K562 (cell line): Measurements from ENCODE around the gene TRERF1. TPM values are rescaled to one million over a fixed set of nuclear protein-coding genes. Genes with fewer than 3 reads are reported as not detected.

ENCODE experiments used
- ATAC-seq: fragments of 200-7000 bp; cut with Tn5 transposase; 3 replicates; pipeline ENCODE4 v1.9.1; 2020; ENCODE audit warnings: moderate library complexity
- BruUV-seq: library from RNA; stranded (reverse); fragments of 400-500 nt; replicated peaks from 2 replicates; lab custom pipeline; 2021; lab: Mats Ljungman, UMichigan
- CTCF ChIA-PET: fragments of 300-600 bp; formaldehyde crosslinking; extraction: SDS; loops from one replicate; lab custom pipeline; 2021; ENCODE audit warnings: low intra/inter-chr PET ratio; lab: Yijun Ruan, JAX
- POLR2A ChIA-PET: fragments of 300-600, 350-650 bp; sonication (Branson Sonifier 250); formaldehyde crosslinking; extraction: SDS; loops from one replicate; lab custom pipeline; 2021; ENCODE audit warnings: antibody characterized with exemption, inconsistent platforms; lab: Yijun Ruan, JAX
- DNase-seq, 4 experiments: peaks; one replicate each; pipeline versions ENCODE4 v3.0.0 to v3.0.0-alpha.2; 2011 to 2018; ENCODE audit warnings: low spot score in 3 of 4, mixed read lengths in 3 of 4; ENCODE audit errors: extremely low read depth in 1 of 4
- FAIRE-seq: peaks from 2 replicates; lab custom pipeline; 2011; peaks lifted over from hg19 to GRCh38; lab: Jason Lieb, UNC
- H2AFZ ChIP-seq: 2 replicates; pipeline ENCODE4 v1.6.0; 2011; ENCODE audit warnings: low read depth, low read length, control low read depth, inconsistent platforms
- H3K27ac ChIP-seq: fragments of 200-600 bp; 3 replicates; pipeline ENCODE4 v1.8.0; 2011; ENCODE audit warnings: low read depth, mild to moderate bottlenecking, control low read depth, inconsistent platforms, low read length, moderate library complexity, mixed read lengths; ENCODE audit errors: extremely low read depth
- H3K27me3 ChIP-seq, 2 experiments: fragments of 300-600 bp in 1 of 2; 2 replicates in 1 of 2; 3 replicates in 1 of 2; pipeline versions ENCODE4 v1.6.0 to v1.8.0; 2011; ENCODE audit warnings: inconsistent platforms in 2 of 2, low read length in 2 of 2, mild to moderate bottlenecking in 1 of 2, mixed read lengths in 1 of 2, moderate library complexity in 1 of 2; ENCODE audit not compliant: control insufficient read depth in 2 of 2, insufficient read depth in 2 of 2
- H3K36me3 ChIP-seq: fragments of 300-600 bp; 3 replicates; pipeline ENCODE4 v1.8.0; 2011; ENCODE audit warnings: mild to moderate bottlenecking, low read length, inconsistent platforms; ENCODE audit not compliant: control insufficient read depth, insufficient read depth
- H3K4me1 ChIP-seq, 2 experiments: fragments of 200-600 bp in 1 of 2; replicated peaks in 1 of 2; 2 replicates in 1 of 2; 3 replicates in 1 of 2; pipeline versions ENCODE4 v1.5.1 to v1.8.0; 2011; ENCODE audit warnings: inconsistent platforms in 2 of 2, low read length in 2 of 2, mild to moderate bottlenecking in 1 of 2, mixed read lengths in 1 of 2, moderate library complexity in 1 of 2; ENCODE audit not compliant: control insufficient read depth in 2 of 2, insufficient read depth in 2 of 2
- H3K4me2 ChIP-seq: 2 replicates; pipeline ENCODE4 v1.6.1; 2011; ENCODE audit warnings: low read length, control low read depth, inconsistent platforms, mixed read lengths; ENCODE audit not compliant: insufficient read depth
- H3K4me3 ChIP-seq: fragments of 200-600 bp; sonication (generic), shearing (Covaris generic); 2 replicates; pipeline ENCODE4 v1.5.1; 2016; ENCODE audit warnings: control low read depth, inconsistent platforms
- H3K79me2 ChIP-seq: fragments of 200-600 bp; 3 replicates; pipeline ENCODE4 v1.8.0; 2011; ENCODE audit warnings: low read length, inconsistent platforms; ENCODE audit not compliant: control insufficient read depth, insufficient read depth
- H3K9ac ChIP-seq, 2 experiments: 2 replicates each; pipeline versions ENCODE4 v1.6.0 to v1.6.1; 2011; ENCODE audit warnings: low read depth in 2 of 2, low read length in 2 of 2, control low read depth in 1 of 2, inconsistent platforms in 1 of 2, mild to moderate bottlenecking in 1 of 2, mixed read lengths in 1 of 2; ENCODE audit not compliant: insufficient read depth in 1 of 2
- H3K9me1 ChIP-seq: one replicate; pipeline ENCODE4 v1.6.0; 2011; ENCODE audit warnings: inconsistent platforms, mild to moderate bottlenecking, low read length, moderate library complexity; ENCODE audit not compliant: control insufficient read depth, insufficient read depth
- H3K9me3 ChIP-seq: replicated peaks from 2 replicates; pipeline ENCODE4 v1.5.1; 2011; ENCODE audit warnings: low read depth, low read length, inconsistent platforms; ENCODE audit not compliant: control insufficient read depth, insufficient read depth
- H4K20me1 ChIP-seq: replicated peaks from 2 replicates; pipeline ENCODE4 v1.6.1; 2011; ENCODE audit warnings: low read length, inconsistent platforms, mixed read lengths; ENCODE audit not compliant: control insufficient read depth, insufficient read depth
- ARID4B ChIP-seq: sonication (generic); formaldehyde crosslinking; IDR thresholded peaks from 2 replicates; pipeline ENCODE4 v1.8.0; 2022; ENCODE audit warnings: mild to moderate bottlenecking, missing genetic modification reagents
- PHB ChIP-seq: fragments of 250-450 bp; sonication (Bioruptor Pico); IDR thresholded peaks from 2 replicates; pipeline ENCODE4 v1.5.0; 2021
- SPI1 ChIP-seq: IDR thresholded peaks from 2 replicates; pipeline ENCODE4 v1.6.1; 2011; ENCODE audit warnings: low read depth, low read length, control low read depth, borderline replicate concordance
- SREBF2 ChIP-seq: sonication (generic); formaldehyde crosslinking; IDR thresholded peaks from 2 replicates; pipeline ENCODE4 v1.4.0; 2020; ENCODE audit warnings: mild to moderate bottlenecking, missing genetic modification reagents
- WGBS: fragments of 100-300 bp; shearing (Covaris generic); methylation state at CpG from one replicate; pipeline ENCODE4 v1.1.6; 2016; ENCODE audit warnings: low coverage, mixed read lengths; ENCODE audit not compliant: insufficient coverage; ENCODE audit errors: missing lambda C conversion rate; 5-methylcytosine and 5-hydroxymethylcytosine counted together
- in situ Hi-C: fragments of 300-500 bp; cut with MboI; formaldehyde crosslinking; loops from 4 replicates; pipeline ENCODE4 v1.15.0; 2018; ENCODE audit warnings: inconsistent platforms, mixed read lengths
- intact Hi-C: fragments of 100-400 bp; cut with micrococcal nuclease; formaldehyde crosslinking; loops from 2 replicates; pipeline ENCODE4 v1.14.2; 2022
- polyA plus RNA-seq, 8 experiments: library from polyadenylated mRNA; depleted of rRNA in 4 of 8; stranded (reverse) in 5 of 8; unstranded in 3 of 8; fragments of >200 nt; fragmentation: Nextera tagmentation in 2 of 8; fragmentation: Illumina TruSeq in 1 of 8; extraction: Ambion mirVana in 2 of 8; extraction: Trizol in 1 of 8; gene quantifications; 2 replicates each; pipeline versions ENCODE4 v1.2.1 to v1.2.3, GENCODE V29; 2011 to 2014; ENCODE audit warnings: inconsistent platforms in 1 of 8, missing spikeins in 1 of 8
- total RNA-seq, 7 experiments: library from RNA; depleted of rRNA in 6 of 7; stranded (reverse); fragments of >200 nt in 6 of 7; fragmentation: Illumina TruSeq in 2 of 7; extraction: Trizol in 2 of 7; gene quantifications; 2 replicates each; pipeline versions ENCODE4 v1.2.1 to v1.2.3, GENCODE V29; 2011 to 2021; ENCODE audit warnings: low replicate concordance in 1 of 7

Gene TRERF1
- total and polyA plus RNA-seq, 9 of the 15 experiments (the other 6 are each of a cell fraction or from before 2014, with no cell fraction given), result 0.04 to 0.20 (median 0.07) TPM; not detected in 3

GRCh38 chr6:42195415-42195814 is 256.3 kb downstream of the TRERF1 start:
- Histone ChIP-seq H3K9me1 (no peaks in the 10 kb centered on the region), H3K27me3 (no peaks in the 10 kb centered on the region), H3K9me3 (peaks cover 4% of the 10 kb centered on the region), H3K4me1 (peaks cover 47 to 63% of the 10 kb centered on the region in 2 experiments), H2AFZ (no peak overlapping the region), H3K4me2 (no peak overlapping the region), H3K79me2 (no peaks in the 10 kb centered on the region), H3K36me3 (no peaks in the 10 kb centered on the region), H3K4me3 (no peak overlapping the region), H4K20me1 (no peaks in the 10 kb centered on the region), H3K9ac (no peak overlapping the region), H3K27ac (no peak overlapping the region)
- intact Hi-C loops (loop anchor here (10.0 kb wide), 1 partner anchor 261 kb away; no protein-coding TSS in a partner anchor), in situ Hi-C loops (no loop called here)
- no peak for ATAC-seq
- WGBS, result 58% methylated on average over 4 of the region's 4 CpGs
- peak; percentile 75; the same call in 1 of the 2 replicates for TF ChIP-seq SPI1
- TF ChIP-seq ARID4B (CRISPR knock-in tag), result no peak
- TF ChIP-seq SREBF2 (CRISPR knock-in tag), result no peak
- TF ChIP-seq PHB, result no peak
- ChIA-PET POLR2A (interaction anchor here (0.6 to 1.2 kb wide), 3 partner anchors 10 to 49 kb away, joined by 3 read pairs; no protein-coding TSS in a partner anchor), CTCF (no interaction called here)
- DNase-seq, result peak in 2 of 4 experiments; percentile 27 to 39
- FAIRE-seq, result no peak
- no TSS peak for BruUV-seq
